AG08395 (cell line): Measurements from ENCODE around the gene ZSCAN10.
A peak's percentile ranks its signal among the peaks of the same experiment; 100 is the strongest.

Source experiments
- DNase-seq: peaks from one replicate; pipeline ENCODE4 v3.0.0; 2012; ENCODE audit warnings: mixed read lengths, low spot score

The ZSCAN10 gene

DNA sequence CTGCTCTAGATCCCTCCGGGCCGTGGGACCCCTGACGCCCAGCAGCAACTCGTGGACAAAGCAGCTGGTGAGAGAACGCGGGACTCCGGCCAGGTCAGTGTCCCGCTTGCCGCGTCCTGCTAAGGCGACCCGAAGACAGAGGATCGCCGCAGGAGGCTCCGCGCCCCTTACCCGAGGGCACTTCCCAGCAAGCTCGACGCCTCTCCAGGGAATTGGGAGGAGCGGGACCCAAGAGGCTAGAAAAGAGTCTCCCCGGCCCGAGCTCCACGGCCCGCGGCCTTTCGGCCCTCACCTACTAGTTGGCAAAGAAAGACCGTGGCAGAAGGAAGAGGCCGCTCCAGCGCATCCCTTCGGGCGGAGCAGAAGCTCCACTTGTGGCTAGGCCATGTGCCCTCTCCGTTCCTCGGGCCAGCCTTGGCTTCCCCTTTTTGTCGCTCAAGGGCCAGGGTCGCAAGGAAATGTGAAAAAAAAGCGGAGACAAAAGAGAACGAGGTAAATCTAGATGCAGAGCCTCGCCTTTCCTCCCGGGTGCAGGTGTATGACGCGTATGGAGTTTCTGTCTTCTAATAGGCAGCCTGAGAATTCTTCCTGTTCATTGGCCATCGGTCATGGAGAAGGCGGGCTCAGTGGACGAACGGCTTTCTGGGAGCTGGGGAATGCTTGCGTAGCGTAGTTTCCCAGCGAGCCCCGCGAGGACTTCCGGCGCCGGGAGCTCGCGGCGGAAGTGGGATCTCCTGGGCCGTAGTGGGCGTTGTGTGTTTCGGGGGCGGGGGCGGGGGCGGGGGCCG is 35.4 kb upstream of the ZSCAN10 start, which contains the start of gene ZNF213:
Gene ZNF213, plus strand, starts transcription at position 692 of the 788 bp plus-strand sequence. CDS start 2,252 bp downstream, outside the sequence.
- DNase-seq = peak; percentile 95

- DNase-seq = no peak
Observed at GRCh38 chr16:3133844-3134243, 34.8 kb upstream of the ZSCAN10 start.

GRCh38 chr16:3131755-3132377 is 32.8 kb upstream of the ZSCAN10 start:
- no peak for DNase-seq

DNA sequence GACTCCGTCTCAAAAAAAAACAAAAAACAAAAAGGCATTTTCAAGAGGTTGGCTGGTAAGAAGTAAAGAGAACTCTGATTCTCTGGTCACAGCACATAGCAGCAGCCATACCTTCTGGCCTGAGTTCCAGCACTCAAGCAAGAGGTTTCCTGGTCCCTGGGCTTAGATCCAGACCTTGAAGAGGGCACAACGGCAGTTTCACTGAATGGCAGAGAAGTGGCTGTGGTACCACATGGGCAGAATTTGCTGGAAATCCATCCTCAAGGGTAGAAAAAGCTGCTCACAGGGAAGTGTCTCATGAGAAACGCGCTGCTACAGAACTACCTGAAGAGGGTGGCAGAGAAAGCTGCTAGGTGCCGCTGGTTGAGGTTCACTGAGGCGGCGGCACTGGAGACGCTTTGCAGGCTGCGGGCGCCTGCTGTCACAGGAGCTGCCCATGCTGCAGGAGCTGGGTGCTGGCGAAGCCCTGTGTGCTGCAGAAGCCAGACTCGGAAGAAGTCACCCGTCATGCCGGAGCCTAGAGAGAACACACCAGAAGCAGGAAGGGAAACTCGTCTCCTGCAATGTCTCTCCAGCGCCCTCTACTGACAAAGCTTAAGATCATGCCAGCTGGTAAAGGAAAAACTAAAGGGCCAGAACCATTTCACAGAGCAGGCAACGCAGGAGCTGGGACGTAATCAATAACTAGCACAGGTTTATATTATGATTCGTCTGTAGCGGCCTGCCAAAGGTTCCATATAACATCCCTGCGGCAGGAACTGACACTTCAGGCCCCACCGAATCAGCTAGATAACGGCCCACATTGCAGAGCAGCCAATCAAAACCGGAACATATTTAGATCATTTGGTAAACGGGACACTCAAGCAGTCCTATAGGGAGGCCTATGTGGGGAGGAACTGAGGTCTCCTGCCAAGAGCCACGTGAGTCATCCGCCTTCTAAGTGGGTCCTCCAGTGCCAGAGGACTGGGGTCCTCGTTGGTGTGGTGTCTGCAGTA is 30.3 kb upstream of the ZSCAN10 start:
- peak; percentile 63 for DNase-seq

GRCh38 chr16:3127745-3128144 is 28.7 kb upstream of the ZSCAN10 start:
- no peak for DNase-seq

DNA sequence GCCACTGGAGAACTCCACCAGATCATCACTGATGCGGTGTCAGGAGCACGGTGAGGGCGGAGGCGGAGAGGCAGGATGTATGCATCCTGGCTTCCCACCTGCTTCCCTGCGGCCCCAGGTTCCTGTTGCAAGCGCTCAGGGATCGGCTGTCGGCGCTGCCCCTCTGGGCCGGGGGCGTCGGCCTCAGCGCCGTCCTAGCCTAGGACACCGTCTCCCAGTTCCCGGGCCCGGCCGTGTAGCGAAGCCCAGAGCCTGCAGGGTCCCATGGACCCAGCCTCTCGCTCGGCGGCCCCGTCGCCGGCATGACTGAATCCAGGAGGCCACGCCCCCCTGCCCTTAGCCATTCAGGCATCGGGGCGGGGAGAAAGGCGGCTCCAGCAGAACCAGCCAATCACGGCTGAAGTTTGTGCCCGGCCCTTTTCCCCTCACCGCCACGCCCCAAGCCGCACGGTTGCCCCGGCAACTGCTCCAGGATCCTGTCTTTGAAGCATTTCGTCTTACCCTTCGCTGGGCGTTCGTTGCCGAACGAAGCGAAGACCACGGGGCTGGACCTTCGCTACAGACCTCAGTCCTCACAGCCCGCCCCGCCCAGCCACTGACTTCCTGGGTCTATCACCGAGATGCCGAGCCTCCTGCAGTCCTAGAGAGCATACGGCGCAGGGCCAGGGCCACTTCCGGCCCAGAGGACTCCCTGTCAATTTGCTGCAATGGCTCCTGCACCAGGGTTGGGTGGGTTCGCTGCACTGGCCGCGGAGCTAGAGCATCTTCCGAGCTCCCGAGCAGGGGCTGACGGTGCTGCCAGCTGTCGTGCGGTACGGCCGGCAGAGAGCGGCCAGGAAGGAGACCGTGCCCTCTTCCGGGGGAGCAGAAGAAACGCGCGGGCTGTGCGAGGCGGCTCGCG is 25.1 kb upstream of the ZSCAN10 start:
- DNase-seq = peak; percentile 96

DNA sequence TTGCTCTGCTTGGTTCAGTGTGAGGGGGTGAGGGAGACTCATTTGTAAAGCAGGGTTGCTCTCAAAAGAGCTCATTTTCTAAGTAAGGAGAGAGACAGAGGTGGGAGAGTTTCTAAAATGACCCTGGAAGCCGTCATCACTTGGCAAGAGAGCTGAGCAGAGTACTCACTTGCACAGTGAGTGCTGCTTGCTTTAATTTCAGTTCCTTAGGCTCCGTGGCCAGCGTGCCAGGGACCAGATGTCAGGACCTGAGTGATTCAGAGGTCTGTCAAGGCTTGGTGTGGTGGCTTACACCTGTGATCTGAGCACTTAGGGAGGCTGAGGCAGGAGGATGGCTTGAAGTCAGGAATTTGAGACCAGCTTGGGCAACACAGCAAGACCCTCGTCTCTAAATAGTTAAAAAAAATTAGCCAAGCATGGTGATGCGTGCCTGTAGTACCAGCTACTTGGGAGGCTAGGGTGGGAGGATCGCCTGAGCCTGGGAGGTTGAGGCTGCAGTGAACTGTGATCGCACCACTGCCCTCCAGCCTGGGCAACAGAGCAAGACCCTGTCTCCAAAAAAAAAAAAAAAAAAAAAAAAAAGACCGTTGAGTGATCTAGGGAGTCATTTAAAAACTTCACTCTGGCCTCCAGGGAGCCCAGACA is 24.0 kb upstream of the ZSCAN10 start:
- no peak for DNase-seq

DNA sequence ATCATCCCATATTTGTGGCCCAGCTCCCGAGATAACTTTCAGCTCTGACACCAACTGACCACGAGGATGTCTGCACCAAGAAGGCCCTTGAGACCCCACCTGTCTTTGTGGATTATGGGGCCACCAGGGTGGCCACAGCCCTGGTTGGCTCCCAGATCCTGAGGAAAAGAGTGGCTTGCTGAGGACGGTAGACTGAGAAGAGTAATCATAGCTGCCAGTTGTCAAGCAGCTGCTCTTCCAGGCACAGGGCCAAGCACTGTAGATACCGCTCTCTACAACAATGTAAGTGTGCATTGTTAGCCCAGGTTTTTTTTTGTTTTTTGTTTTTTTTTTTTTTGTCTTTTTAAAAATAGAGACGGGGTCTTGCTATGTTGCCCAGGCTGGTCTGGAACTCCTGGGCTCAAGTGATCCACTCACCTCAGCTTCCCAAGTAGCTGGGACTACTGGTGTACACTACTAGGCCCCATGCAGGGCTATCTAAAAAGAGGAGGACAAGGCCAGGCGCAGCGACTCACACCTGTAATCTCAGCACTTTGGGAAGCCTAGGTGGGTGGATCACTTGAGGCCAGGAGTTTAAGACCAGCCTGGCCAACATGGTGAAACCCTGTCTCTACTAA is 22.9 kb upstream of the ZSCAN10 start:
- no peak for DNase-seq

DNA sequence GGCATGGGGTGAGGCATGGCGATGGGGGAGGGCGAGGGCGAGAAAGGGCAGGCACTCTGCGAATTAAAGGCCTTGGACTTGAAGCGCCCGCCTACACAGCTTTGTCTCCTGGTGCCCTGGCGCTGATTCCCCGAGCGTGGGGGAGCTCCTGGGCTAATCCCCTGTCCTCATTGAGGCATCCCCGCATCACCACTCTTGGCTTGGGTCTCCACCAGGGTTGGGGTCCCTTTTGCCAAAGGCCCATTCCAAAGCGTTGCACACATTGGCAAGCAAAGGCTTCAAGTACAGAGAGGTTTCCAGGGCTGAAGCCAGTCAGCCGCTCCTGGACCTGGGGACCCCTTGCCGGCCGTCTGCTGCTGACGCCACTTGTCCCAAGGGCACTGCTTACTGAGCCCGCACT is 21.3 kb upstream of the ZSCAN10 start:
- DNase-seq = no peak

GRCh38 chr16:3119701-3120408 is 20.8 kb upstream of the ZSCAN10 start:
- no peak for DNase-seq

- DNase-seq = no peak
Observed at GRCh38 chr16:3119286-3119685, 20.2 kb upstream of the ZSCAN10 start.

DNA sequence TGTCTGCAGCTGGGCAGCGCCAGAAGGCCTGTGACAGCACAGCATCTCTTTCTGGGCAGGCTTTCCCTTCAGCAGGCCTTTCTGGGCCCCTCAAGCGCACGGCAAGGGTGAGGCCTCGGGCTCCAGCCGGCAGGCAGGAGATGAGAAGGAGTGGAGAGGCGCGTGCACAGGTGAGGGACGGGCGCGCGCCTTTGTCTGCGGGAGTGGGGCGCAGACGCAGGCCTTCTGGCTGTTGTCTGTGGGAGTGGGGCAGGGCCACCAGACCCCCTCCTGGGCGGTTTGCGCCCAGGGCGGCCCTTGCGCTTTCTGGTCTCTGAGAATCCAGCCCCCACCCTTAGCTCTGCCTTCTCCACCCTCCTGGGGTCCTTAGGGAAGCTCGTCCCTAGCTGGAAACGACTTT is 19.8 kb upstream of the ZSCAN10 start:
- DNase-seq = no peak

- DNase-seq = no peak
Observed at GRCh38 chr16:3118204-3118790, 19.2 kb upstream of the ZSCAN10 start.

DNA sequence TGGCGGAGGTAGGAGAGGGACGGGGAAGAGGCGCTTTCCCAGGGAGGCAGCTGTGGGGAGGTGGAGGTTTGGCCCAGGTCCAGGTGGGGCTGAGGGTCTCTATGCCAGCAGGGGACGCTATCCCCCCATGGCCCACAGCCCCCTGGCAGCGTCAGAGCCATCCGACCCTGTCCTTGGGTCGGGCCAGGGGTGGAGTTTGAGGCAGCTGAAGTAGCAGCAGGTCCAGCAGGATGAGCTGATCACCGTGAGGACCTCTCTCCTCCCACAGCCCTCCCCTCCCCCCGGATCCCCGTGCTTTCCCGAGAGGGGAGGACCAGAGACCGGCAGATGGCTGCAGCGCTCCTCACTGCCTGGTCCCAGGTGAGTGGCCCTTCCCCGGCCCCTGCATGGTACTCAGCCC is 16.5 kb upstream of the ZSCAN10 start:
- no peak for DNase-seq

GRCh38 chr16:3115003-3115402 is 15.9 kb upstream of the ZSCAN10 start:
- no peak for DNase-seq

GRCh38 chr16:3113765-3114479 is 14.8 kb upstream of the ZSCAN10 start:
- DNase-seq = no peak

DNA sequence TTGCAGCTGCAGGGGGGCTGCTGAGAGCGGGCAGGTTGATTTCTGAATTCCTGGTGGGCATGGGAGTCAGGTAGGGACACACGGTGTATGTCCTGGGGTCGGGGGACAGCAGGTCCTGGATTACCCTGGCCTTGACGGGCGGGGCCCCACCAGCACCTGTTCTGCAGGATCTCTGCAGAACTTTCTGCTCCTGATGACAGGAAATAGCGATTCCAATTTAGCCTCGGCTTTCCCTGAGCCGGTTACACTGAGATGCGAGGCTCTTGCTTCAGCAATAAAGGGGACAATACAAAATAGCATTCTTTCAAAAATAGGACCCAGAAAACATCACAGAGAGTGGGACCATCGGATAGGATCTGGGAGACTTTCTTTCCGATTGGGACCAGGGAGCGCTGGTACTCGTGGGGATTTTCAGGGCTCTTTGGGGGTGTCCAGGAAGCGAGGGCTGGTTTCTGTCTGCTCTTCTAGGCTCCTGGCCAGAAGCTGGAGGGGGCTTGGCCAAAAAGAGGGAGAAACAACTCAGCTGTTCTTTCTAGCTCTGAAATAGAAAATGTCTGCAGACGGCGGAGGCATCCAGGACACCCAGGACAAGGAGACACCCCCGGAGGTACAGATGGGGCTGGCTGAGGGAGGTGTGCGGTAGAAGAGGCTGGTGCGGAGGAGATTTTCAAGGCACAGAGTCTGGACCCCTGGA is 13.9 kb upstream of the ZSCAN10 start:
- DNase-seq = no peak
